Renal pelvis (tissue), 3 donors: Measurements from ENCODE around the gene XNDC1N. TPM values are rescaled to one million over a fixed set of nuclear protein-coding genes. Genes with fewer than 3 reads are reported as not detected.

ENCODE experiments used
- polyA plus RNA-seq, 3 donors: library from polyadenylated mRNA; unstranded; fragments of 120-200 nt; gene quantifications; one replicate each; pipeline ENCODE4 v1.2.1, GENCODE V29; 2013; ENCODE audit not compliant: insufficient read length in 3 of 3

Gene XNDC1N
- polyA plus RNA-seq, 3 donors, result 5.2 to 10.8 (median 10.8) TPM

Other genes starting within 250 kb of the XNDC1N start
- gene DEFB108B, start 95.4 kb downstream of the XNDC1N start, polyA plus RNA-seq, result not detected
- gene DEFB131B, start 50.1 kb downstream of the XNDC1N start, polyA plus RNA-seq, result 1 to 10 TPM in 2 of 3 donors, under 1 TPM in 1; 0.87 to 3.0 (median 2.0) TPM
- gene RNF121, start 452 bp upstream of the XNDC1N start, polyA plus RNA-seq, result 10 to 100 TPM; 40.2 to 47.9 (median 41.8) TPM
- gene IL18BP, start 70.3 kb upstream of the XNDC1N start, polyA plus RNA-seq, result 10 to 100 TPM in 2 of 3 donors, 1 to 10 TPM in 1; 8.1 to 16.5 (median 11.6) TPM
- 100 to 1,000 TPM; 289 to 335 (median 305) TPM for gene NUMA1, start 151.9 kb upstream of the XNDC1N start, polyA plus RNA-seq
- 10 to 100 TPM; 22.3 to 37.0 (median 35.1) TPM for gene LRRC51, start 152.3 kb upstream of the XNDC1N start, polyA plus RNA-seq
- 100 to 1,000 TPM; 123 to 133 (median 128) TPM for gene LAMTOR1, start 174.7 kb upstream of the XNDC1N start, polyA plus RNA-seq
- gene TOMT, start 177.3 kb upstream of the XNDC1N start, polyA plus RNA-seq, result not detected
- 10 to 100 TPM; 49.3 to 59.0 (median 50.4) TPM for gene ANAPC15, start 184.1 kb upstream of the XNDC1N start, polyA plus RNA-seq
- 1 to 10 TPM; 1.6 to 2.8 (median 2.2) TPM for gene FOLR3, start 207.1 kb upstream of the XNDC1N start, polyA plus RNA-seq